Measurements from ENCODE around the gene MUSTN1.

The MUSTN1 gene

DNA sequence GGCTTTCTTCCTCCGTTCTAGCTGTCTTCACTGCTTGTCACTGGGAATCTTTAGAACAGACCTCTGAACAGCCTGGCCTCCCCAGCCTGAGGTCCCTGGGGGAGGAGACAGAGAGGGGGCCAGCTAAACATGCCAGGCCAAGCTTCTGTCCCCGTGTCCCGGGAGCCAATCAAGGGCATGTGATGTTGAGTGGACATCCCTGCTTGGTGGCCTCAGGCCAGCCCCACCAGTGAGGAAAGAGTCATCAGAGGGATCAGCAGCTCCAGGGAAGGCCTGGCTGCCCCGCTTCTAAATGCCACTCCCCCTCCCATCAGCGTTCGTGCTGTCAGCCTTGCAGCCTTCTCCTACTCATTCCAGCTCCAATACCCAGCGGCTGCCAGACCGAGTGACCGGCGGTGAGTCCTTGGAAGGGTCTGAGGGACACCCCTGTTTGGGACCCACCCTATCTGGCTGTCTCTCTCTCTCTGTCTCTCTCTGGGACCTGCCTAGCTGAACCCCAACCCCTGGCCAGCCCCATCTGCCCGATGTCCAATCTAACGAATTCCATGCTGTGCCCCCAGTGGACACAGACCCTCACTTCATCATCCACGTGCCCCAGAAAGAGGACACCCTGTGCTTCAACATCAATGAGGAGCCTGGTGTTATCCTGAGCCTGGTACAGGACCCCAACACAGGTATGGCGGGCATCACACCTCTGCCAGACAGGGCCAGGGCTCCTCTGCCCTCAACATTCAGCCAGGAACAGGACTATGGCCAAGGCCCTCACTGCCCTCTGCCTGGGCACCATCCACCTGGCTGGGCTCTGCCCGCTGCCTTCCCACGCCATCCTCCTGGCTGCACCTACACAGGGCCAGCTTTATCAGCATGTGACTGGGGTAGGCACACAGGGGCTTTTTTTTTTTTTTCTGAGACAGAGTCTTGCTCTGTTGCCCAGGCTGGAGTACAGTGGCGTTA, 46.9 kb downstream of the MUSTN1 start:
- Histone ChIP-seq H3K27me3 (ENCODE audit: insufficient read depth, low read length) (no peaks in the 10 kb centered on the region), H4K12ac (ENCODE audit: low read depth, low read length) (no peak overlapping the region), H3K9ac (ENCODE audit: low read length) (no peak overlapping the region), H3K4me2 (ENCODE audit: low read length) (no peak overlapping the region), H3K79me1 (ENCODE audit: low read length) (no peaks in the 10 kb centered on the region), H3K27ac (ENCODE audit: low read depth, low read length) (no peak overlapping the region), H2BK120ac (ENCODE audit: insufficient read depth, low read length, poor library complexity) (no peak overlapping the region), H3K14ac (ENCODE audit: low read length) (no peak overlapping the region), H4K91ac (ENCODE audit: low read depth, low read length) (no peak overlapping the region), H2BK5ac (ENCODE audit: low read depth, low read length, poor library complexity) (no peak overlapping the region), H3K4ac (ENCODE audit: low read depth, low read length) (no peak overlapping the region), H2BK12ac (ENCODE audit: low read length) (no peak overlapping the region), H2AK5ac (ENCODE audit: low read length) (no peak overlapping the region), H3K18ac (ENCODE audit: low read length) (no peak overlapping the region), H4K8ac (ENCODE audit: low read depth, low read length) (no peak overlapping the region), H3K36me3 (ENCODE audit: control insufficient read depth in 1 of 2, insufficient read depth in 2 of 2, low read length in 2 of 2) (no peaks in the 10 kb centered on the region), H3K79me2 (ENCODE audit: control insufficient read depth, insufficient read depth, low read length, poor library complexity) (no peaks in the 10 kb centered on the region), H3K9me3 (ENCODE audit: insufficient read depth, low read depth, low read length) (no peaks in the 10 kb centered on the region), H3K23ac (ENCODE audit: low read length) (no peak overlapping the region), H3K4me3 (ENCODE audit: low read depth, low read length) (no peak overlapping the region), H3K4me1 (ENCODE audit: control insufficient read depth in 1 of 2, insufficient read depth in 2 of 2, low read length in 2 of 2) (no peaks in the 10 kb centered on the region), H2AFZ (ENCODE audit: insufficient read depth, low read length, poor library complexity) (no peak overlapping the region)
- DNase-seq = no peak
- WGBS (ENCODE audit: extremely low coverage, insufficient coverage, insufficient read length) = no CpG with 5 or more reads among the region's 17 CpGs

DNA sequence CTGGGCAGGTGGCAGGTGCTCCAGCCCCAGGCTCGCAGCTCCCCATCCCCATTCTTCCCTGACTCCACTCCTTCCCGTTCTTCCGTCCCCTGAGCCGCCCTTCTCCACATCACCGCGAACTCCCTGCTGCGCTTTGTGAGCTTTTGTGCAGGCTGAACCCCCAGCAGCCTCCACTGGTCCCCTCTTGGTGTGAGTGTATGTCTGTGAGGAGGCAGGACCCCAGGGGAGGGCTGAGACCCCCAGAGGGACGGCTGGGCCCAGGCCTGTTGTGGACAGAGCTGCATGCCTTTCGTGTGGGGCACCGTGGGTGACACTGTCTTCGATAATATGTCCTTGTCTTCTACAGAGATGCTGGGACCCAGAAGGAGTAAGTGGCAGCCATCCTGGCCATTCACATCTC, 47.6 kb downstream of the MUSTN1 start:
- H3K27ac ChIP-seq (ENCODE audit: low read depth, low read length) = no peak overlapping the region
- no peaks in the 10 kb centered on the region for H3K4me1 ChIP-seq (ENCODE audit: control insufficient read depth in 1 of 2, insufficient read depth in 2 of 2, low read length in 2 of 2)
- no peak overlapping the region for H3K18ac ChIP-seq (ENCODE audit: low read length)
- no peak for DNase-seq
- H3K36me3 ChIP-seq (ENCODE audit: control insufficient read depth in 1 of 2, insufficient read depth in 2 of 2, low read length in 2 of 2) = no peaks in the 10 kb centered on the region
- H3K4me2 ChIP-seq (ENCODE audit: low read length) = no peak overlapping the region
- no peaks in the 10 kb centered on the region for H3K79me2 ChIP-seq (ENCODE audit: control insufficient read depth, insufficient read depth, low read length, poor library complexity)
- H3K4ac ChIP-seq (ENCODE audit: low read depth, low read length) = no peak overlapping the region
- no peak overlapping the region for H4K8ac ChIP-seq (ENCODE audit: low read depth, low read length)
- no peak overlapping the region for H4K12ac ChIP-seq (ENCODE audit: low read depth, low read length)
- no CpG with 5 or more reads among the region's 11 CpGs for WGBS (ENCODE audit: extremely low coverage, insufficient coverage, insufficient read length)
- H3K27me3 ChIP-seq (ENCODE audit: insufficient read depth, low read length) = no peaks in the 10 kb centered on the region
- no peak overlapping the region for H4K91ac ChIP-seq (ENCODE audit: low read depth, low read length)
- H3K14ac ChIP-seq (ENCODE audit: low read length) = no peak overlapping the region
- no peaks in the 10 kb centered on the region for H3K79me1 ChIP-seq (ENCODE audit: low read length)
- no peak overlapping the region for H3K9ac ChIP-seq (ENCODE audit: low read length)
- H2BK5ac ChIP-seq (ENCODE audit: low read depth, low read length, poor library complexity) = no peak overlapping the region
- no peak overlapping the region for H2BK120ac ChIP-seq (ENCODE audit: insufficient read depth, low read length, poor library complexity)
- H2BK12ac ChIP-seq (ENCODE audit: low read length) = no peak overlapping the region
- H3K9me3 ChIP-seq (ENCODE audit: insufficient read depth, low read depth, low read length) = no peaks in the 10 kb centered on the region
- no peak overlapping the region for H3K4me3 ChIP-seq (ENCODE audit: low read depth, low read length)
- no peak overlapping the region for H2AFZ ChIP-seq (ENCODE audit: insufficient read depth, low read length, poor library complexity)
- H3K23ac ChIP-seq (ENCODE audit: low read length) = no peak overlapping the region
- H2AK5ac ChIP-seq (ENCODE audit: low read length) = no peak overlapping the region

DNA sequence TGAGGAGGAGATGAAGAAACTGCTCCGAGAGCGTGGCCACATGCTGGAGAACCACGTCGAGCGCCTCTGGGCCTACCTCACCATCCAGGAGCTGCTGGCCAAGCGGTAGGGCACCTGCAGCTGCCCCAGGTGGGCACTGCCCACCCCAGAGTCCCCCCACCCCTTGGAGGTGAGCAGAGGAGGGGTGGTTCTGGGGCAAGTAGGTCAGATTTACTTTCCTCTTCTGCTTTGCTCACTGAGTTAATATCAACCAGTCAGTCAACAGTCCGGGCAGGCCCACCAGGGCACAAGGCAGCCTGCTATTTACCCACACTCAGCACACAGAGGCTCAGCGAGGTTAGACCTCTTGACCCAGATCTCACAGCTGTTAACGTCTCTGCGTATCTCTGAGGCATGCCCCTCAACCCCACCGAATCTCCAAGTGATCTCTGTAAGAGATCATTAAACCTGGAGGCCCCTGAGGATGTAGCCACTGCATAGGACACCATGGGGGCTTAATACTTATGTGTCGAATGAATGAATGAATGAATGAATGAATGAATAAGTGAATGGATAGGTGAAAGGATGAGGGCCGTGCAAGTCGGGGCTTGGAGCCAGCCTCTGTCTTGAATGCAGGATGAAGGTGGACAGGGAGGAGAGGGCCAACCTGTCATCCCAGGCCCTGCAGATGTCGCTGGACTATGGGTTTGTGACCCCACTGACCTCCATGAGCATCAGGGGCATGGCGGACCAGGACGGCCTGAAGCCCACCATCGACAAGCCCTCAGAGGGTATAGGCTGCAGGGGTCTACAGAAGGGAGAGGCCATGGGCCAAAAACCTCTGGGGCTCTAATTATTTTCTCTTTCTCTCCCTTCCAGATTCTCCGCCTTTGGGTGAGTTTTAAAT, 48.2 kb downstream of the MUSTN1 start:
- H3K9me3 ChIP-seq (ENCODE audit: insufficient read depth, low read depth, low read length) = no peaks in the 10 kb centered on the region
- WGBS (ENCODE audit: extremely low coverage, insufficient coverage, insufficient read length) = no CpG with 5 or more reads among the region's 19 CpGs

DNA sequence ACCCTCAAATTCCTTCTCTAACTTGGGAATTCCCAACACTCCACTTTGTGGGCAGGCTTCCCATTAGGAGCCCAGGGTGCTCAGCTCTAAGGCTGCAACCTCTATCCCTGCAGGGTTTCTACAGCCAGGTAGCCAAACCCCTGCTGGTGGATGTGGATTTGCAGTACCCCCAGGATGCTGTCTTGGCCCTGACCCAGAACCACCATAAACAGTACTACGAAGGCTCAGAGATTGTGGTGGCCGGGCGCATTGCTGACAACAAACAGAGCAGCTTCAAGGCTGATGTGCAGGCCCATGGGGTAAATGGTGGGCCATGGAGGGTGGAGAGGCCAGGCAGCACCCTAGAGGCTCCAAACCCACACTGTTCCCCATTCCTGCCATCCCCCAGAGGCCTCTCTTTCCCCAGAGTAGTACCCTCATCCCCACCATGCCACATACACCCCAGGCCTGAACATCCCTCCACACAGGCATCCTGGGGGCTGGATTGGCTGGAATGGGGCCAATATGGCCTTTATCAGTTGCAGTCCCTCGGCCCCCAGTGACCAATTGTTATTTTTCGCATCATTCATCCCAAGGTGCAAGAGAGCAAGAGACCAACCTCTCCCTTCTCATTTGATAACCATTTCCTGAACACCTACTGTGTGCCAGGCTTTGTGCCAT, 49.8 kb downstream of the MUSTN1 start:
- Histone ChIP-seq H4K12ac (ENCODE audit: low read depth, low read length) (no peak overlapping the region), H4K8ac (ENCODE audit: low read depth, low read length) (no peak overlapping the region), H2BK120ac (ENCODE audit: insufficient read depth, low read length, poor library complexity) (no peak overlapping the region), H4K91ac (ENCODE audit: low read depth, low read length) (no peak overlapping the region), H3K14ac (ENCODE audit: low read length) (no peak overlapping the region), H3K18ac (ENCODE audit: low read length) (no peak overlapping the region), H3K79me1 (ENCODE audit: low read length) (no peaks in the 10 kb centered on the region), H2AK5ac (ENCODE audit: low read length) (no peak overlapping the region), H3K9ac (ENCODE audit: low read length) (no peak overlapping the region), H3K4me2 (ENCODE audit: low read length) (no peak overlapping the region), H3K9me3 (ENCODE audit: insufficient read depth, low read depth, low read length) (no peaks in the 10 kb centered on the region), H2BK5ac (ENCODE audit: low read depth, low read length, poor library complexity) (no peak overlapping the region), H2BK12ac (ENCODE audit: low read length) (no peak overlapping the region), H3K4ac (ENCODE audit: low read depth, low read length) (no peak overlapping the region), H3K23ac (ENCODE audit: low read length) (no peak overlapping the region), H2AFZ (ENCODE audit: insufficient read depth, low read length, poor library complexity) (no peak overlapping the region), H3K79me2 (ENCODE audit: control insufficient read depth, insufficient read depth, low read length, poor library complexity) (no peaks in the 10 kb centered on the region), H3K36me3 (ENCODE audit: control insufficient read depth in 1 of 2, insufficient read depth in 2 of 2, low read length in 2 of 2) (no peaks in the 10 kb centered on the region), H3K4me1 (ENCODE audit: control insufficient read depth in 1 of 2, insufficient read depth in 2 of 2, low read length in 2 of 2) (no peaks in the 10 kb centered on the region), H3K27ac (ENCODE audit: low read depth, low read length) (no peak overlapping the region), H3K4me3 (ENCODE audit: low read depth, low read length) (no peak overlapping the region), H3K27me3 (ENCODE audit: insufficient read depth, low read length) (no peaks in the 10 kb centered on the region)
- WGBS (ENCODE audit: extremely low coverage, insufficient coverage, insufficient read length) = no CpG with 5 or more reads among the region's 5 CpGs
- DNase-seq = no peak

More for the DNA sequence above, 48.2 kb downstream of the MUSTN1 start:
- H3K23ac ChIP-seq (ENCODE audit: low read length) = no peak overlapping the region
- no peak overlapping the region for H2BK5ac ChIP-seq (ENCODE audit: low read depth, low read length, poor library complexity)
- no peak overlapping the region for H3K4ac ChIP-seq (ENCODE audit: low read depth, low read length)
- H3K27ac ChIP-seq (ENCODE audit: low read depth, low read length) = no peak overlapping the region
- no peaks in the 10 kb centered on the region for H3K36me3 ChIP-seq (ENCODE audit: control insufficient read depth in 1 of 2, insufficient read depth in 2 of 2, low read length in 2 of 2)
- no peak overlapping the region for H2AFZ ChIP-seq (ENCODE audit: insufficient read depth, low read length, poor library complexity)
- H2AK5ac ChIP-seq (ENCODE audit: low read length) = no peak overlapping the region
- H4K8ac ChIP-seq (ENCODE audit: low read depth, low read length) = no peak overlapping the region
- H4K12ac ChIP-seq (ENCODE audit: low read depth, low read length) = no peak overlapping the region
- no peaks in the 10 kb centered on the region for H3K79me1 ChIP-seq (ENCODE audit: low read length)
- no peaks in the 10 kb centered on the region for H3K79me2 ChIP-seq (ENCODE audit: control insufficient read depth, insufficient read depth, low read length, poor library complexity)
- no peak for DNase-seq
- no peak overlapping the region for H2BK12ac ChIP-seq (ENCODE audit: low read length)
- no peak overlapping the region for H3K4me2 ChIP-seq (ENCODE audit: low read length)
- H4K91ac ChIP-seq (ENCODE audit: low read depth, low read length) = no peak overlapping the region
- no peak overlapping the region for H3K4me3 ChIP-seq (ENCODE audit: low read depth, low read length)
- no peak overlapping the region for H3K18ac ChIP-seq (ENCODE audit: low read length)
- no peaks in the 10 kb centered on the region for H3K27me3 ChIP-seq (ENCODE audit: insufficient read depth, low read length)
- no peak overlapping the region for H2BK120ac ChIP-seq (ENCODE audit: insufficient read depth, low read length, poor library complexity)
- H3K9ac ChIP-seq (ENCODE audit: low read length) = no peak overlapping the region
- H3K14ac ChIP-seq (ENCODE audit: low read length) = no peak overlapping the region
- H3K4me1 ChIP-seq (ENCODE audit: control insufficient read depth in 1 of 2, insufficient read depth in 2 of 2, low read length in 2 of 2) = no peaks in the 10 kb centered on the region
